Colonic mucosa (tissue), 4 donors: Measurements from ENCODE around the gene CSNK2B. TPM values are rescaled to one million over a fixed set of nuclear protein-coding genes. Genes with fewer than 3 reads are reported as not detected.

ENCODE experiments used
- DNase-seq: peaks from one replicate; pipeline ENCODE4 v3.0.0-alpha.2; 2020
- H3K27ac ChIP-seq: fragments of 200-600 bp; one replicate; pipeline ENCODE4 v1.8.0; 2021
- H3K27me3 ChIP-seq: fragments of 200-600 bp; one replicate; pipeline ENCODE4 v1.8.0; 2021
- H3K36me3 ChIP-seq: fragments of 200-600 bp; one replicate; pipeline ENCODE4 v1.8.0; 2021
- H3K4me1 ChIP-seq: fragments of 200-600 bp; one replicate; pipeline ENCODE4 v1.8.0; 2021; ENCODE audit warnings: mild to moderate bottlenecking
- H3K4me3 ChIP-seq: fragments of 200-600 bp; one replicate; pipeline ENCODE4 v1.8.0; 2021
- H3K9ac ChIP-seq, 2 donors: one replicate each; pipeline ENCODE4 v1.7.0; 2013; ENCODE audit warnings: control low read depth in 2 of 2, low read depth in 2 of 2, low read length in 2 of 2
- H3K9me3 ChIP-seq: fragments of 200-600 bp; one replicate; pipeline ENCODE4 v1.8.0; 2021
- intact Hi-C: fragments of 100-400 bp; cut with DNase I; formaldehyde crosslinking; loops from one replicate; pipeline ENCODE4 v1.14.1; 2022
- total RNA-seq, 2 donors: library from RNA; stranded (reverse); fragmentation: NEBNext Ultra II Directional in 1 of 2; extraction: Animal tissue kit (Norgen Biotek cat#: 25700) in 1 of 2; gene quantifications; one replicate each; pipeline ENCODE4 v1.2.1, GENCODE V29; 2021
- TF ChIP-seq, protein P1 (sequence below): fragments of 200-600 bp; IDR thresholded peaks from one replicate; pipeline ENCODE4 v1.8.0; 2022; ENCODE audit warnings: antibody characterized with exemption, mild to moderate bottlenecking
- donor health status: healthy.
- donor health status: DM: no; HTN: no; CAD: no.
- donor health status: DM: no; HTN: no; CAD: no.

Gene CSNK2B
- total RNA-seq, 2 donors from 2014 or later, result 140 to 152 TPM

DNA sequence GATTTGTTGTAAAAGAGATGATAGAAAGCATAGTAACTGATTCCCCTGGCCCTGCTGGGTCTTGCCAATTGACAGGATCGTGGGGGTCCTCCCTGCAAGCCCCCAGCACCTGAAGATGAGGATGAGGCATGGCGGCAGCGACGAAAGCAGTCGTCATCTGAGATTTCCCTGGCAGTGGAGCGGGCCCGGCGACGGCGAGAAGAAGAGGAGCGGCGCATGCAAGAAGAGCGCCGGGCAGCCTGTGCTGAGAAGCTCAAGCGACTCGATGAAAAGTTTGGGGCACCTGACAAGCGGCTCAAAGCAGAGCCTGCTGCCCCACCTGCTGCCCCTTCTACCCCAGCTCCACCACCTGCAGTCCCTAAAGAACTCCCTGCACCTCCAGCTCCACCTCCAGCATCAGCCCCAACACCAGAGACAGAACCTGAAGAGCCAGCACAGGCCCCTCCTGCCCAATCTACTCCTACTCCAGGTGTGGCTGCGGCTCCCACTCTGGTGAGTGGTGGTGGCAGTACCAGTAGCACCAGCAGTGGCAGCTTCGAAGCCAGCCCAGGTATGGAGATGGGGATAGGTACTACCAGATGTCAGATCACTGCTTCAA is 38.1 kb upstream of the CSNK2B start:
- intact Hi-C loops, result no loop called here
- TF ChIP-seq, protein P1, sequence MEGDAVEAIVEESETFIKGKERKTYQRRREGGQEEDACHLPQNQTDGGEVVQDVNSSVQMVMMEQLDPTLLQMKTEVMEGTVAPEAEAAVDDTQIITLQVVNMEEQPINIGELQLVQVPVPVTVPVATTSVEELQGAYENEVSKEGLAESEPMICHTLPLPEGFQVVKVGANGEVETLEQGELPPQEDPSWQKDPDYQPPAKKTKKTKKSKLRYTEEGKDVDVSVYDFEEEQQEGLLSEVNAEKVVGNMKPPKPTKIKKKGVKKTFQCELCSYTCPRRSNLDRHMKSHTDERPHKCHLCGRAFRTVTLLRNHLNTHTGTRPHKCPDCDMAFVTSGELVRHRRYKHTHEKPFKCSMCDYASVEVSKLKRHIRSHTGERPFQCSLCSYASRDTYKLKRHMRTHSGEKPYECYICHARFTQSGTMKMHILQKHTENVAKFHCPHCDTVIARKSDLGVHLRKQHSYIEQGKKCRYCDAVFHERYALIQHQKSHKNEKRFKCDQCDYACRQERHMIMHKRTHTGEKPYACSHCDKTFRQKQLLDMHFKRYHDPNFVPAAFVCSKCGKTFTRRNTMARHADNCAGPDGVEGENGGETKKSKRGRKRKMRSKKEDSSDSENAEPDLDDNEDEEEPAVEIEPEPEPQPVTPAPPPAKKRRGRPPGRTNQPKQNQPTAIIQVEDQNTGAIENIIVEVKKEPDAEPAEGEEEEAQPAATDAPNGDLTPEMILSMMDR, result no peak

DNA sequence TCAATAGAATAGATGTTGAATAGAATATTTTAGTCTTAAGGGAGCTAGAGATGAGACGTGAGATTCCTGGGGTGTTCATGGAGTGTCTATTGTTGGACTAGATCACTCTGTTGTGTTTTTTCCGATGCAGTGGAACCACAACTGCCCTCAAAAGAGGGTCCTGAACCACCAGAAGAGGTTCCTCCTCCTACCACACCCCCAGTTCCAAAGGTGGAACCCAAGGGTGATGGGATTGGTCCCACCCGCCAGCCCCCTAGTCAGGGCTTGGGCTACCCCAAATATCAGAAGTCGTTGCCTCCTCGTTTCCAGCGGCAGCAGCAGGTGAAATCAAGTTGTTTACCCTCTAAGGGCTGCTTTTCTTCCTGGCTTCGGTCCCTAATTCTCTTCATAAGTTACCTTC is 36.9 kb upstream of the CSNK2B start:
- no peaks in the 10 kb centered on the region for H3K27me3 ChIP-seq
- H3K36me3 ChIP-seq, result peaks cover 49% of the 10 kb centered on the region
- H3K9me3 ChIP-seq, result no peaks in the 10 kb centered on the region
- no peak overlapping the region for H3K9ac ChIP-seq
- no peak overlapping the region for H3K27ac ChIP-seq
- TF ChIP-seq, protein P1, result no peak
- DNase-seq, result no peak
- no peaks in the 10 kb centered on the region for H3K4me1 ChIP-seq
- intact Hi-C loops, result no loop called here
- no peak overlapping the region for H3K4me3 ChIP-seq

More for the DNA sequence above, 38.1 kb upstream of the CSNK2B start:
- Histone ChIP-seq H3K4me1 (no peaks in the 10 kb centered on the region), H3K4me3 (no peak overlapping the region), H3K9me3 (no peaks in the 10 kb centered on the region), H3K27ac (no peak overlapping the region), H3K36me3 (peaks cover 47% of the 10 kb centered on the region), H3K9ac (no peak overlapping the region), H3K27me3 (no peaks in the 10 kb centered on the region)
- no peak for DNase-seq

- intact Hi-C loops, result no loop called here
- TF ChIP-seq, protein P1, result no peak
- peaks cover 57% of the 10 kb centered on the region for H3K36me3 ChIP-seq
Observed at GRCh38 chr6:31630177-31630934, 35.5 kb upstream of the CSNK2B start.

DNA sequence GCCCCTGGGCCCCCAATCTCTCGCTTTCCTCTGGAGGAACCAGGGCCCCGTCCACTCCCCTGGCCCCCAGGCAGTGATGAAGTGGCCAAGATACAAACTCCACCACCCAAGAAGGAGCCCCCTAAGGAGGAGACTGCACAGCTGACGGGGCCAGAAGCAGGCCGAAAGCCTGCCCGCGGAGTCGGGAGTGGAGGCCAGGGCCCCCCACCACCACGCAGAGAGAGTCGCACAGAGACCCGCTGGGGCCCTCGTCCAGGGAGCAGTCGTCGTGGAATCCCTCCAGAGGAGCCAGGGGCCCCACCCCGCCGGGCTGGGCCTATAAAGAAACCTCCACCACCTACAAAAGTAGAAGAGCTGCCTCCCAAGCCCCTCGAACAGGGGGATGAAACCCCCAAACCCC is 34.7 kb upstream of the CSNK2B start:
- TF ChIP-seq, protein P1, result no peak
- Histone ChIP-seq H3K27ac (no peak overlapping the region), H3K4me3 (no peak overlapping the region), H3K36me3 (peaks cover 51% of the 10 kb centered on the region), H3K9me3 (no peaks in the 10 kb centered on the region), H3K4me1 (no peaks in the 10 kb centered on the region), H3K9ac (no peak overlapping the region), H3K27me3 (no peaks in the 10 kb centered on the region)
- intact Hi-C loops, result no loop called here
- DNase-seq, result no peak

More at GRCh38 chr6:31630177-31630934, 35.5 kb upstream of the CSNK2B start:
- H3K27ac ChIP-seq, result no peak overlapping the region
- no peaks in the 10 kb centered on the region for H3K9me3 ChIP-seq
- no peak overlapping the region for H3K9ac ChIP-seq
- no peaks in the 10 kb centered on the region for H3K4me1 ChIP-seq
- H3K27me3 ChIP-seq, result no peaks in the 10 kb centered on the region
- no peak overlapping the region for H3K4me3 ChIP-seq
- DNase-seq, result no peak

DNA sequence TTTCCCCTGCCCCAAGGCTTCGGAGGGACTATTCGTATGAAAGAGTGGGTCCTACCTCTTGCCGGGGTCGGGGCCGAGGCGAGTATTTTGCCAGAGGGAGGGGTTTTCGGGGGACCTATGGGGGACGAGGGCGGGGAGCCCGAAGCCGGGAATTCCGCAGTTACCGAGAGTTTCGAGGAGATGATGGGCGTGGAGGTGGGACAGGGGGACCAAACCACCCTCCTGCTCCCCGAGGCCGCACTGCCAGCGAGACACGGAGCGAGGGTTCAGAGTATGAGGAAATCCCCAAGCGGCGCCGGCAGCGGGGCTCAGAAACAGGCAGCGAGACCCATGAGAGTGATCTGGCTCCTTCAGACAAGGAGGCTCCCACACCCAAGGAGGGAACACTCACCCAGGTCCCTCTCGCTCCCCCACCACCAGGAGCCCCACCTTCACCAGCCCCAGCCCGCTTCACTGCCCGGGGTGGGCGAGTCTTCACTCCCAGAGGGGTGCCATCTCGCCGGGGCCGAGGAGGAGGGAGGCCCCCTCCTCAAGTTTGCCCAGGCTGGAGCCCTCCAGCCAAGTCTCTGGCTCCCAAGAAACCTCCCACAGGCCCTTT is 34.1 kb upstream of the CSNK2B start:
- DNase-seq, result no peak
- intact Hi-C loops, result no loop called here
- peaks cover 46% of the 10 kb centered on the region for H3K36me3 ChIP-seq
- H3K9ac ChIP-seq, result no peak overlapping the region
- H3K9me3 ChIP-seq, result no peaks in the 10 kb centered on the region
- H3K27ac ChIP-seq, result no peak overlapping the region
- TF ChIP-seq, protein P1, result no peak
- H3K4me1 ChIP-seq, result no peaks in the 10 kb centered on the region
- H3K4me3 ChIP-seq, result no peak overlapping the region
- H3K27me3 ChIP-seq, result no peaks in the 10 kb centered on the region
